ENCODE measurements around the gene ZNF124.

ZNF124 gene

GRCh38 chr1:247111700-247112478, 59.9 kb downstream of the ZNF124 start:
- DNase-seq: no peak

GRCh38 chr1:247111259-247111699, 60.5 kb downstream of the ZNF124 start:
- DNase-seq: no peak

- DNase-seq: no peak
Observed at GRCh38 chr1:247110627-247111258, 61.1 kb downstream of the ZNF124 start.

GRCh38 chr1:247107694-247108093, 64.1 kb downstream of the ZNF124 start:
- DNase-seq: no peak

GRCh38 chr1:247105966-247106365, 65.9 kb downstream of the ZNF124 start:
- DNase-seq: no peak

Measured in NCI-H187 (cell line).